ENCODE results near the gene LCN1. TPM values are rescaled to one million over a fixed set of nuclear protein-coding genes. Genes with fewer than 3 reads are reported as not detected.
"Not testable (repeated sequence)": the region's sequence is repeated elsewhere in the genome, so short reads cannot be mapped to it uniquely, and the experiment has no call there.

Gene LCN1
- total RNA-seq, 2 experiments from 2014 or later = not detected

- CTCF ChIA-PET = no interaction called here
Observed at GRCh38 chr9:135517407-135517822, 3.8 kb upstream of the LCN1 start.

GRCh38 chr9:135519179-135519971 lies 1.9 kb upstream of the LCN1 start:
- POLR2A ChIA-PET = no interaction called here
- CTCF ChIA-PET = no interaction called here

More at GRCh38 chr9:135517407-135517822, 3.8 kb upstream of the LCN1 start:
- POLR2A ChIA-PET = no interaction called here

DNA sequence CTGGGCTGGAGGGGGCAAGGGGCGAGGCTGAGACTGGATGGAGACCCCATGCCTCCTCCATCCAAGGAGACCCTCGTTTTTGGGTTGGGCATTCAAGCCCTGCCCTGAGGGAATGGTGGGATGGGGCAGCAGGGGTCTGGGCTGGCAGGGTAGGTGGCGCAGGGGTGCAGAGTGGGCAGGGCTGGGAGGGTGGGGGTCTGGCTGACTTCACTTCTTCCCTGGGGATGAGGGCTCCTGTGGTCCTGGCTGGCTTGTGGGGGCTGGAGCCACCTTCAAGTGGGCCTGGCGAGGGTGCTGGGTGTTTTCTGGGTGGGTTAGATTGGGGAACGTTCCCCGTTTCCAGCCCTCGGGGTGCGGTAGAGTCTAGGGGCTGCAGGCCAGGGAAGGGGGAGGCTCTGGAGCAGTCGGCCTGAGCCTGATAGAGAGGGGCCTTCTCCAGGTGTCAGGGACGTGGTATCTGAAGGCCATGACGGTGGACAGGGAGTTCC lies 412 bp downstream of the LCN1 start:
- CTCF ChIA-PET = no interaction called here
- POLR2A ChIA-PET = no interaction called here

DNA sequence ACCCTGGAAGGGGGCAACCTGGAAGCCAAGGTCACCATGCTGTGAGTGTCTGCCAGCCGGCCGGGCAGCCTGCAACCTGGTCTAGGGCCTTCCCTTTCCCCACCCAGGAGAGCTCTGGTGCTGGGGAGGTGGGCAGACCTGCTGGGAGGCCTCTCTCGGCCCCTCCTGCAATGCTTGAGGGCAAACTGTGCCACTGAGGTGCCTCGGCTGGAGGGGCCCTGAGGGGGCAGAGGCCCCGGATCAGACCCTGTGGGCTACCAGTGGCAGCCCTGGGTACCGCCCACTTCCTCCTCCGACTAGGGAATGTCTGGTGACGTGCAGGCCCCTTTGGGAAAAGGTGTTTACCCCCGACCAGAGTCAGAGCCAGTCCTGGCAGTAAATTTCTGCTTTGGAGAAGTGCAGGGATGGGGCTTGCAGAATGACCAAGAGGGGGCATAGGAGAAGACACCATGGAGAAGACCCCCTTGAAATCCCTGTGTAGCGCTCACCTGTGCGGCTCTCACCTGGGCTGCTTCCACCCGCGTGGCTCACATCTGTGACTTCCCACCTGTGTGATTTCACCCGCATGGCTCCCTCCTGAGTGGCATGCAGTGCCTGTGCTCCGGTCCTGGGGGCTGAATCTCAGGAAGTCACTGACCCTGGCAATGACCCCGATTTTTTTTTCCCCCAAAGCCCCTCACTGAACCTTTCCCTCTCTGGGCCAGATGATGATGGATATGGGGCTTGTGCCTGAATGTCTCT lies 1.1 kb downstream of the LCN1 start:
- ChIA-PET CTCF (no interaction called here), POLR2A (no interaction called here)

GRCh38 chr9:135522931-135523330 lies 1.7 kb downstream of the LCN1 start:
- ChIA-PET POLR2A (no interaction called here), CTCF (no interaction called here)

- ChIA-PET CTCF (no interaction called here), POLR2A (no interaction called here)
Observed at GRCh38 chr9:135523521-135524129, 2.4 kb downstream of the LCN1 start.

- CTCF ChIA-PET = no interaction called here
Observed at GRCh38 chr9:135524130-135524861, 3.1 kb downstream of the LCN1 start.

DNA sequence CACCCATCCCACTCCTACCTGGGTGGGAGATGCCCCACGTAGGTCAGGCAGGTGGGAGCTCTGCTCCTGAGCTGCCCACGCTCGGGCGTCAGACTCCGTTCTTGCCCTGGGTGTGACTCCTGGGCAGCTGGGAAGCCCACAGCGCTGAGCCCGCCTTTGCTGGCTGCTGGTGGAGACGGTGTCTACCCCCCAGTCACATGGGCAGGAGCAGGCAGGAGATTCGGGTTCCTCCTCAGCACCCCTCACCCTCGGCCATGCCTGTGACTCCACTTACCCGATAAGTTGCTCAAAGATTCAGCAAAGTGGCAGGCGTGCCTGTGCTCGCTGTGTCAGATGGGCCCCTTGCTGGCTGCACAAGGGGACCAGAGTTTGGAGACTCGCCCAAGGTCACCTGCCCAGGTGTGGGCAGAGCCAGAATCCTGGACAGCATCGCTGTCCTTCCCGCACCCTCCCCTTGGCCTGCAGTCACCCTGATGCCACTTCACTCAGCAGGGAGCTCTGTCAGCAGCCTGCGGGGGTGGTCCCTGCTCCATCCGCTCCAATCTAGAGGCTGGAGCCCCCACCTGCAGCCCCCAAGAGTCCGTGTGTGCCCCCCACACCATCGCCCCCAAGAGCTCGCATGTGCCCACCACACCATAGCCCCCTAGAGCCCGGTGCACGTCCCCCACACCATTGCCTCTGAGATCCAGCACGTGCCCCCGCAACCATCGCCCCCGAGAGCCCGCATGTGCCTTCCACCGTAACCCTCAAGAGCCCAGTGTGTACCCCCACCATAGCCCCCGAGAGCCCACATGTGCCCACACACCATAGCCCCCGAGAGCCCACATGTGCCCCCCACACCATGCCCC lies 4.2 kb downstream of the LCN1 start:
- CTCF ChIA-PET = no interaction called here

More at GRCh38 chr9:135524130-135524861, 3.1 kb downstream of the LCN1 start:
- POLR2A ChIA-PET = no interaction called here

GRCh38 chr9:135526089-135526729 lies 5.0 kb downstream of the LCN1 start:
- CTCF ChIA-PET = no interaction called here
- POLR2A ChIA-PET = no interaction called here

More for the DNA sequence above, 4.2 kb downstream of the LCN1 start:
- POLR2A ChIA-PET = no interaction called here

DNA sequence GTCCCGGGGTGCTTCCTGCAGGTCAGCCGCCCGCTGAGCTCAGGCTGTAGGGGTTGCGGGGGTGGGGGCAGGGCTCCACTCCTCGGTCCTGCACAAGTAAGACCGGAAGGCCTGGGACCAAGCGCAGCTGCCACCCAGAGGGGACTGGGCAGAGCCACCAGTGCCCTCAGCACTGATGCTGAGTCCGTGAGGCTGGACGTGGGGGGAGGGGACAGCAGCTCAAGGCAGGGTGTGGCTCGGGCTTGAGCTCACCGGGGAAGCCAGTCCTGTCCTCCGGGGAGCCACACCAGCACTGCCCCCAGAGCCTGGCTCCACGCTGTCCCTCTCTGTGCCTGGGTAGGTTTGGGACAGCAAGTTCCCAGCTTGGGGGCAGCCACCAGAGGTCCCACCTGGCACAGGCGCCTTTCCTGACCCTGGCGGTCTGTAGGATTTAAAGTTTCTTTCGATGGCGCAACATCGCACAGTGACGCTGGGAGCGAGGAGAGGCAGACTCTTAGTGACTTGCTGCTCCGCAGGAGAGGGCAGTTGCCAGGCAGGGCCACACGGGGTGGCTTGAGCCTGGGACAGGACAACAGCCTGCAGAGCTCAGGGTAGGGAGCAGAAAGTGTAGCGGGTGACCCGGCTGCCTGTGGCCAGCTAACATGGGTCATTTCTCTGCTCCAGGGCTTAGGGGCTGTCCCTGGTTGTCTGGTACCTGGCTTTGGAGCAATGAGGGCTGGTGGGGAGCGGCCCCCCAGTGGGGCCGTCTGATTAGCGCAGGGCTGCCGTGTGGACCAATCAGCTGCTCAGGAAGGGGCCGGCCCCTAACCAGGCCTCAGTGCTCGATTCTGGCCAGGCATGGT lies 5.7 kb downstream of the LCN1 start:
- CTCF ChIA-PET = no interaction called here
- POLR2A ChIA-PET = no interaction called here

GRCh38 chr9:135528842-135529435 lies 7.7 kb downstream of the LCN1 start:
- CTCF ChIA-PET, POLR2A ChIA-PET: not testable (repeated sequence)

DNA sequence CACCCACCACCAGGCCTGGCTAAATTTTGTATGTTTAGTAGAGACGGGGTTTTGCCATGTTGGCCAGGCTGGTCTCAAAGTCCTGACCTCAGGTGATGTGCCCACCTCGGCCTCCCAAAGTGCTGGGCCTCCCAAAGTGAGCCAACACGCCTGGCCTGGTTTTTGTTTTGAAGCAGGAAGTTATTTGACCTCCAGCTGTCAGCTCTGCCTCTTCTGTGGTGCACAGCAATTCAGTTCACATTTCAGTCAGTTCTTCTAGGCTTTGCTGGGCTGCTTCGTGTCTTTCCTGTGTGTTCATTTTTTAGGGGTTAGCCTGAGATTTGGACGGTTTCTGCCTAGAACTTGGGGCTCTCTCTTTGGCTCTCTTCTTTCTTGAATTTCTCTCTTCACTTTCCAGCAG lies 8.9 kb downstream of the LCN1 start:
- POLR2A ChIA-PET = no interaction called here
- CTCF ChIA-PET = no interaction called here

GRCh38 chr9:135531096-135531495 lies 9.9 kb downstream of the LCN1 start:
- ChIA-PET POLR2A (no interaction called here), CTCF (no interaction called here)

GRCh38 chr9:135533113-135533512 lies 11.9 kb downstream of the LCN1 start:
- POLR2A ChIA-PET = no interaction called here
- CTCF ChIA-PET = no interaction called here

GRCh38 chr9:135533674-135534073 lies 12.4 kb downstream of the LCN1 start:
- POLR2A ChIA-PET = no interaction called here
- CTCF ChIA-PET = no interaction called here

GRCh38 chr9:135534192-135534711 lies 13.0 kb downstream of the LCN1 start:
- POLR2A ChIA-PET, CTCF ChIA-PET: not testable (repeated sequence)

- POLR2A ChIA-PET = not testable (repeated sequence)
Observed at GRCh38 chr9:135534826-135535225, 13.6 kb downstream of the LCN1 start.

DNA sequence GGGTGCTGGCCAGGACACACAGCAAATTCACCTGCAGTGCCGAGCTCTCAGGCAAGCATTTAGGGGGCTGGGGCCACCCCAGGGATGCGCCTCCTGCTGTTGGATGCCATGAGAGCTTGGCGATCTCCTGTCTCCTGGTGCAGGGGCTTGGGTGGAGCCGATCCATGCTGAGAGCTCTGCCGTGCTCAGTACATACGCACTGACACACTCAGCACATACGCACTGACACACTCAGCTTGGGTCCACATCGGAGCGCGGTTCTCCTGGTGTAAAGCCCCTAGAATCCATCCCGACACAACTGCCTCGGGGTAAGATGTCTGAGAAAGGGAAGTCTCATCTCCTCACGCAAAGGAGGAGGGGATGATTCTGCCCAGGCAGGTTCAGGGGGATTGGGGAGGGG lies 14.4 kb downstream of the LCN1 start:
- CTCF ChIA-PET, POLR2A ChIA-PET: not testable (repeated sequence)

More at GRCh38 chr9:135534826-135535225, 13.6 kb downstream of the LCN1 start:
- CTCF ChIA-PET = not testable (repeated sequence)
